GM18520 (cell line): Measurements from ENCODE around the gene MAPRE2.

Experiments
- ATAC-seq: cut with Tn5 transposase; IDR thresholded peaks from one replicate; pipeline ENCODE4 v1.9.1; 2021; ENCODE audit not compliant: unreplicated experiment

Gene MAPRE2

DNA sequence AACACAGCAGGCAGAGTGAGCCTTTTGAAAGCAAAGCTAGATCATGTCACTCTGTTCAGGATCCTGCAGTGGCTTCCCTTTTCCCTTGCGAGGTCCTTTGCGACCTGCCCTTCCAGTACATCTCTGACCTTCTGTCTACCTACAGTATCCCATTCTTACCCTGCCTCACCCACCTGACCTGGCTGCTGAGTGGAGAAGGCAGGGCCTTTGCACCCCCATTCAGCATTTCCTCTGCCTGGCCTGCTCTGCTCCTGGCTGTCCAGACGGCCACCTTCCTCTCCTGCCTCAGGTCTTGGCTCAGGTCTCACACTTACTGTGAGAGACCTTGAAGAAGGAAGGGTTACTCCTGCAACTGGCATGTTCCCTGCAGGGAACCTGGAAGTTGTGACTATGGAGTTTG, 77.4 kb downstream of the MAPRE2 start:
- no peak for ATAC-seq

DNA sequence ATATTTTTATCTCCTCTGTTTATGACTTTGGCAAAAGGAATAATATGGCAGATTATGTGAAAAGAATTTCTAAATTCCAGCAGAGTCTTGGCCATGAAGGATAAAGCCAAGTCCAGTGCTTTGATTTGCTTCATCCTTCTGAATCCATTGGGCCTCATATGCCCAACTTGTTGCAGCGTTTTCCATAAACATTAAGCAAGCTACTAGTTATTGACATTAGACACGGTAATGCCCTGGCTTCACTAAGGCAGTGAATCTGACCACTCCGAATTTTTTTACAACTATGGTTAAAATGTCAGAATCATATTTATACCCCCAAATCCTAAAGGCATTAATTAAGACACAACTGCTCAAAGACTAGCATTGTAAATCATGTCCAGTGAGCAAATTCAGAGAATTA, 79.8 kb downstream of the MAPRE2 start:
- no peak for ATAC-seq

DNA sequence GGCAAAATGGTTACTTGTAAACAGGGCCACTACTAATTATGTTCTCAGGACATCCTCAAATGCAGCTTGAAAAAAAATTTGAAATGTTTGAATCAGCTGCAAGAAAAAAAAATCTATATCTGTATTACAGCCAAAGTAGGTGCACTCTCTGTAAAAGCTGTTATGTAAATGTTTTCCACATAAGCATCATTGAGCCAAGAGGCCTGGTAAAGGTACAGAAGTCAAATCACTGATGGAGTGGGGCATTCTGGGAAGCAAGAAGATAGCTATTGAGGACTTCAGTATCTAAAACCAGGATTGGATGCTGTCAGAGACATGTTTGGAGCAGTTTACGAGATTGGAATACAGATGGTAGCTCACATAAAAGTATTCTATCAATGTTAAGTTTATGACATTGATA, 80.3 kb downstream of the MAPRE2 start:
- no peak for ATAC-seq

DNA sequence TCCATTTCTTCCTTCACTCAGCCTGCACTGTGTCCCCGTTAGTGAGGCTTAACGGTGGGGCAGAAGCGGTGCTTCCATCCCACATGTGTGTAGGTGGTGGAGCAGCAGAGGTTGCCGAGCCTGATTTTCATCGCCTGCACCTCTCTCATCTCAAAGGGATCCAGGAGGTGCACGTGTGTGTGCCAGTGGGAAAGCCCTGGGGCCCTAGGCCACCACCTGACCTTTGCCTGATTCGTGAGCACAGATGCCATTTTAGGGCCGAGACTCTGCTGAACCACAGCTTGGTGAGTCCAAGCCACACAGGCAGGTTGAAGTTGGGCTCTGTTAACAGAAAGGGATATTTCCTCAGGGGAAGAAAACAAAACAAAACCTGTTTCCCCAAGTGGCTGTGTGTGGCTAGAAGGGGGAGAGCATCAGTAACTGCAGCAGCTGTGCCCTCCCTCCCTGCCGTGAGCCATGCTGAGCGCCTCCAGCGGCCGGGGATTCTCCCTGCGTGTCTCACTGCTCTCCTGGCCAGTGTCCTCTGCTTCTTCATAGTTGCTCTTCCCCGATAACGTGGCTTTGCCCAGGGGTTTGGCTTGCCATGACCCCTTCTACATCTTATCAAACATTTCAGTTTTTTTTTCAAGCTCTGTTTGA, 81.5 kb downstream of the MAPRE2 start:
- ATAC-seq = no peak

DNA sequence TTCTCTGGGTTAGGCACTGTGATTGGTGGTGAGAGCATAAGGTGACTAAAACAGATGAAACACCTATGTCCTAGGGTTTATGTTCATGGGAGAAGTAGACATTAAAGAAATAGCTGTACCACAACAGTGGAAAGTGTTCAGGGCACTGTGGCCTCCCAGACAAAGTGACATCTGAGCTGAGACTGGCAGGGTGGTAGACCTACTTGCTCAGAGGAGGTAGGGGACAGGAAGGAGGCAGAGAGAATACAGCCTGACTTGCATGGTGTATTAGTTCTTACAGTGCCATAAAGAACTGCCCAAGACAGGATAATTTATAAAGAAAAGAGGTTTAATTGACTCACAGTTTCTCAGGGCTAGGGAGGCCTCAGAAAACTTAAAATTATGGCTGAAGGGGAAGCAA, 82.6 kb downstream of the MAPRE2 start:
- no peak for ATAC-seq

DNA sequence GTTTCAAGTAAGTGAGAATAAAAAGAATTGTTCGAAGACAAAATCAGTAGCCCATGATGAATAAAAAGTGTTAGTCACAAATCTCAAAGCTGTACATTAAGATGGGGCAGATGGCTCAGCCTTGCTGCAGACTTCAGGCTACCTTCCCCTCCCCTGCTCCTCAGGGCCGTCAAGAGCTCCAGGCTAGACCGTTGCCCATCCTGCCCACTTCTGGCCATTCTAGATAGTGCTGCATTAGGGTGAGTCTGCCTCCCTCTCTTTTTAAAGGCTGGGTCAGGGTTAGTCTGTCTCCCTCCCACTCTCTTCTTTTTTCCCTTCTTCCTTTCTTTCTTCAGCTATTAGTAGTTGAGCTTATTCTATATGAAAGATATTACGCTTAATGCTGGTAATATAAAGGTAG, 86.0 kb downstream of the MAPRE2 start:
- ATAC-seq = no peak

DNA sequence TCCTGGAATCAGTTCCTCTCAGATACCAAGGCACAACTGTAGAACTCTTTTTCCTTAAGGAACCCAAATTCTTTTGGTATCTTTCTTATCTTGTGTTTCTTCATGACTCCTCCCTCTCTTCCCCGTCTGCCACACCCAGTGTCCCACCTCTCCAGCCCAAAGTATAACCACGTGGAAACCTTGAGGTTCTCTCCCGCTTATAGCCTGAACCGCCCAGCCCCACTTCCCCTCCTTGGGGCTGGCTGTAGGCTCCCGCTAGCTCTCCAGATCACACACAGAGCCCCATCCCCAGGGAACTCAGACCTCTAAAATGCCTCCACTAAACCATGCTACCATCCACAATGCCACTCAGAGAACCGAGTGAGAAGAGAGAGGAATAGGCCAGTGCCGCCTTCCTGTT, 87.5 kb downstream of the MAPRE2 start:
- no peak for ATAC-seq

DNA sequence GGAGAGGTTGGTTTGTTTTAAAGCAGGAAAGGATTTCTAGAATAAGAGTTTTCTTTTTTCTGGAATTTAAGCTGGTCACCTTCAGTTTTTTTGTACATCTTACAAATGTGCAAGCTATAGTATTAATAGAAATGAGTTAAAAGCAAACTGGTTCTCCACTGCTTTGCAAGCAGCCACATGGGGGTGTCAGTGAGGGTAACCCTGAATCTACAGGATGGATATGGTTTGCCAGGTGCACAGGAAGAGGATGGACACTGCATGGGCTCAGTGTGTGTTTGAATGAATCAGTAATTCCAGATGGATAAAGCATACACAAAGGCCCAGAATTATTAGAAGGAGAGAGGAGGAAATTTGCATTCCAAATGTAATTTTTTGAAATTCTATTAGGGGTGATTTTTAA, 89.0 kb downstream of the MAPRE2 start:
- no peak for ATAC-seq

DNA sequence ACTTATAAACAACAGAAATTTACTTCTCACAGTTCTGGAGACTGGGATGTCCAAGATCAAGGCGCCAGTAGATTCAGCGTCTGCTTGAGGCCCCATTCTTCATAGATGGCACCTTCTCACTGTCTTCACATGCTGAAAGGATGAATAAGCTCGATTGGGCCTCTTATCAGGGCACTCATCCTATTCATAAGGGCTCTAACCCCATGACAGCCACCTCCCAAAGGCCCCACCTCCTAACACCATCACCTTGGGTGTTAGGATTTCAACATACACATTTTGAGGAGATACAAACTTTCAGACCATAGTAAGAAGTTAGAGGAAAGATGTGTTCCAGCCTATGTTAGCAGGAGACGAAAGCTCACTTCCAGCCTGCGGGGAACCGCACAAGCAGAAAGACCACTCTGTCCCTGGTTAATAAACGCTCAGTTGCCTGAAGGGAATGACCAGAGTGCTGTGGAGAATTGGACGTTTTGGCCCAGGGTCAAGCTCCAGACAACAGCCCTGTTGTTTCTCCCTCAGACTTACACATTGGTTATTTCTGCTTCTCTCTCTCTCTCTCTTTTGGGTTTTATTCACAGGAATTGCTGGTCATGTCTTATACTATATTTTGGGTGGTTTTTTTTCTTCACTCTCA, 90.3 kb downstream of the MAPRE2 start:
- no peak for ATAC-seq

DNA sequence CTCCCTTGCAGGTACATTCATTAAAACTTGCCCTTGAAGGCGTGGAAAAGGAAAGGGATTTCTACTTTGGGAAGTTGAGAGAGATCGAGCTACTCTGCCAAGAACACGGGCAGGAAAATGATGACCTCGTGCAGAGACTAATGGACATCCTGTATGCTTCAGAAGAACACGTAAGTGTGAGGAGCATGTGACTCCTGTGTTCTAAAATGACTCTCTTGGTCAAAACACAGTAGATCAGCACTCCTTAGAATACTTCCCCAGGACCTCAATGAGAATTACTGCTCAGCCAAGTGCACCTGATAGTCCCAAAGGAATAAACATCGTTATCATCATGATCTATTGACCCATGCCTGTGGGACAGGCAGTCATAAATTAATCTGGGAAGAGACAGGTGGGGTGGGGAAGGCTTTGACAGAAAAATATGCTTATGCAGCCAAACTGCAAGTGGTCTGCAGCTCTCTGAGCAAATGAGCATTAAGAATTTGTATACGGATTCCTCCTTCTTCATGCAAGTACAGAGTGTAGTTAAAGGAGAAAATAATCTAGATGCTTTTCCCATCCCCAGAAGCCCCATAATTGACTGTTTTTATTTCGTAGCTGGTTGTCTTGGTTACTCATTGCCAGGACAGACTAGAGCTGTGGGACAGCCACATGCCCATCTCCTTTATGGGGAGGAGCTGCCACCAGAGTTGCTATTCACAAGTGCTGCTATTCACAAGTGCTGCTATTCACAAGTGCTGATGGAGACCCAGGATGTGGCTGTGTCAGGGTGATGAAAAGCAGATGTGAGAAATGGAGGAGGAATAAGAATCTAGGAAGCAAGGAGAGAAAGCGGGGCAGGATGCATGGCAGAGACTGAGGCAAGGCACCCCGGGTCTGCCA, 91.0 kb downstream of the MAPRE2 start:
- ATAC-seq = no peak

DNA sequence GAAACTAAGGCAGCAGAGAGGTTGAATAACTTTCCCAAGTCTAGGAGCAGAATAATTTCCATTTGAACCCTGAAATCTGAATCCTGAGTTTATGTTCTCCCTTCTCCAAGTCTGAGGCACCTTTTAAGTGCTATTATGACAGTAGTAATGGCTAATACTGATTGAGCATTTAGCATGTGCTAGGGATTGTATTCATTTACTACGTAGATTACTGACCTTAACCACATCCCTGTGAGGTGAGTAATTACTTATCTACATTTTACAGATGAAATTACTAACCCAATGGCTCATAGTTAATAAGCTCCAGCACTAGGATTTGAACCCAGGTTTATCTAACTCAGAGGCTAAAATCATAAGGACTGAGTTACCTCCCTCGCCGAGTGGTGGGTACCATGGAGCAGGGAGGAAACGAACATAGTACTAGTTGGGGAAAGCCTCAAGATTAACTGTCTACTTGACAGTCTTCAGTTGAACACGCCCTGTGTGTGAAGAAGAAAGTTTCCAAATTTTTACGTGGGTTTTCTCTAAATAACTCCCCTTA, 93.0 kb downstream of the MAPRE2 start:
- ATAC-seq = no peak

DNA sequence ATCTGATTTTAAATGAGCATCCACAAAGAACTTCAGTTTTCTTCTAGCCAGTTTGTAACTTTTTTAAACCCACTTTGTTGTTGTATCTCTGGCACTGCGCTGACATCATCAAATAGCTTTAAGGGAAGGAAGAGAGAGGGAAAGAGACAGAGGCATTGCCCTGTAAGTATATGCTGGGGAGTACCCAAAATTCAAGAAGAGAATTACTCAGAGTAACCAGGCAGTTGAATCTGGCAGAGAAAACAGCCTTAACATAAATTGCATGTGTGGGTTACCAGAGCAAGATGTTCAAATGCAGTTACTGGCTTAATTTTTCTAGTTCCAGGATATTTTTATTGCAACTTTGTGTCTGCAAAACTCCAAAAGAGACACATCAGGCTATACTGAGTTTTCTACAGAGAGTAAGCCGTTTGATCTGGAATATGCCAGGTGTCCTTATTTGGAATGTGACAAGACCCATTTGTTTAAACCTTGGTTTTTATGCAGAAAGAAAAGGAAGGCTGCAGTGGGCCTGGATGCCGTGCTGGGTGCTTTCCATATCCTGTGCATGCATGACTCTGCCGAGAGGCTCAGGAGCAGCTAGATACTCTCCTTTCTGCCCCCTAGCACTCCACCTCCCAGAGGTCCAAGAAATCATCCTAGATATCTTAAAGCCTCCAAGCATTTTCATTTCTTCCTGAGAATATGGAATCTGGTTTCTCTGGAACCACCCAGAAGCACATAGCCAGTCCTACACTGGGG, 93.7 kb downstream of the MAPRE2 start:
- ATAC-seq = no peak

DNA sequence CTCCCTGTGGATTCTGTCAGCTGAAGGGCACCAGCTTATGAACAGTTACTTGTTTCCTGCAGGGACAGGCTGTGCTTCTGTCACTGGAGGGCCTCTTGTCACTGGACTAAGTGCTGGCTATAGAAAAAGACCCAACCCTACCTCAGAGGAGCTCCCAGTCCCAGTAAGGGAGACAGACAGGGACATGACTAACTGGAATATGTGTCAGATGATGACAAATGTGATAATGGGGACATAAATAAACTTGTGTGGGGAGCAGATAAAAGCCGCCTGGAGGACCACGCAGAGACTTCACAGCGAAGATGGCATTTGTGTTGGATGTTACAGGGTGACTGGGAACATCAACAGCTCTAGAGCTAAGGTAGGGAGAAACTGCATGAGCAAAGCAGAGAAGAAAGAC, 95.0 kb downstream of the MAPRE2 start:
- ATAC-seq = no peak

DNA sequence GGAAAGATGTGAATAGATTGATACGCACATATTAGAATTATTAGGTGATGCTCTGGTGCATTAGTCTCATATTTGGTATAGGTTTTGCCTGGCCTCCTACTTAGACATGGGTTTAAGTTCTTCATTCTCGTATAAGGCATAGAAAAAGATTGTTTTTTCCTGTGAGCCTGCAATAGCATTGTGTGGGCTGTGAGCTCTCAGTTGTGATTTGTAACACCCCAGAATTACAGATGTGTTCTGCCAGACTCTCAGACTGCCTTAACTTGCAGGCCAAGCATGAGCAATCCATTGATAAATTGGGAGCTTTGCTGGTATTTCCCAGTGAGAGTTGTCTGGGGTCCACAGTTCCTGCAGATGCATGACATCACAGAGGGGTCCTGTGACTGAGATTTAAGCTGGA, 95.7 kb downstream of the MAPRE2 start:
- ATAC-seq = no peak

DNA sequence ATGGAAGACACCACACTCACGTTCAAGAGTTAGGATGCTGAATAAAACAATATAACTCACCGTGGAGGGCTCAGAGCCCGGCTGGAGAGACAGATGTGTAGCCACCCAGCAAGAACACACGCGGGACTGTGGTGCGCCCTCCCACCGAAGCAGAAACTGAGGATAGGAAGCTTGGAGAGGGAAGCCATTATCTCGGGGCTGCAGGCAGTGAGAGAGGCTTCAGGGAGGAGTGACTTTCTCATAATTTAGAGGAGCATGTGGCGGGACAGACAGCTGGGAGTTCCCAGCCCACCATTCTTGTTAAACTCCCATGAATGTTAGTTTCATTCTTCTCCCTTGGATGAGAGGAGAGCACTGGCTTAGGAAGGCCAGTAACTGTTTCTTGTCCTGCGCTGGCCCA, 96.4 kb downstream of the MAPRE2 start:
- no peak for ATAC-seq

DNA sequence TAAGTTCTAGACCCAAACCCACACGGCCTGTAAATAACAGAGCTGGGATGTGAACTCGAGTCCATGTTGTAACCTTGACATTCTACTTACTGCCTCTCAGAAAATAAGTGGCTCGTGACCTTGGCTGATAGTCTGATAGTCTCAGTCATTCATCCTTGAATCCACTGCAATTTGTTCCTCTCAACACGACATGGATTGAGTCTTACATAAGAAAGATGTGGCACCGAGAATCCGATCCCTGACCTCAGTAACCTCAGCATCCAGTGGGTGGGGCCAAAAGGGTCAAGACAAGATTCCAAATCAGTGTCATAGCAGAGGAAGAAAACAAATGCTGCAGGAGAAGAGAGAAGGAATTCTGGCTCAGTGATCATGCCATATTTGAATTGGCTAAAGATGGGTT, 97.6 kb downstream of the MAPRE2 start:
- no peak for ATAC-seq

DNA sequence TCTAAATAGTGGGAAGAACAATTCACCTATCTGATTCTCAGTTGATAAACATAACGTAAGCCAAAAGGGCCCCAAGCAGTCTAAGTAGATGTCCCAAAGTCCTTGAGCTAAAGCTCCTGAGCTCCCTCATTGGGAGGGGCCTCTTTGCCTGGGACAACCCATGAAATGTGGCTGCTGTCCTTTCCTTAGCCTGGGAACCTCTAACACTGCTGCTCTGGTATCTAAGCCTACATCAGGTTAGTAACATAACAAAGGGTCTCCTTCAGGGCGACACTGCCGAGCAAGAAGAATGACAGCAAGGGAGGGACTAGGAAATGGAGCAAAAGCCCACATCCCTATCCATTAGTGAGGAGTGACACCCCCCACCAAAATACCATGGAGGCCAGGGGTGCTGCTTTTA, 98.3 kb downstream of the MAPRE2 start:
- ATAC-seq = no peak

DNA sequence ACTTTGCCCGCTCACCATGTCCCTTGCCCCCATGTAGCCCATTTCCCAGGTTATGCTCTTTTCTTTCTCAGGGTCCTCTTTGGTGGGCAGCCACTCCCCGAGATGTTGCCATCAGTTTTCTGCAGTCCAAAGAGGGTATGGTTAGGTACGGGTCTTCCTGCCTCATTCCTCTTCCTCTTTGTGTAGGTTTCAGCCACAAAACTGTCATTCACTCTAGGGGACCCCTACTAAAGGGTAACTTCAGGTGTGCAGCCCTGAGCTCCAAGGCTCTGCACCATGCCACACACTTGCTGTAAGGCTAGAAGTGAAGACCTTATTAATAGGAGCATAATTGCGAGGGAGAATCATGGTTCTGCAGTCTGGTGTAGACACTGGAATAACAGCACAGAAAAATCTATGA, 99.9 kb downstream of the MAPRE2 start:
- no peak for ATAC-seq

DNA sequence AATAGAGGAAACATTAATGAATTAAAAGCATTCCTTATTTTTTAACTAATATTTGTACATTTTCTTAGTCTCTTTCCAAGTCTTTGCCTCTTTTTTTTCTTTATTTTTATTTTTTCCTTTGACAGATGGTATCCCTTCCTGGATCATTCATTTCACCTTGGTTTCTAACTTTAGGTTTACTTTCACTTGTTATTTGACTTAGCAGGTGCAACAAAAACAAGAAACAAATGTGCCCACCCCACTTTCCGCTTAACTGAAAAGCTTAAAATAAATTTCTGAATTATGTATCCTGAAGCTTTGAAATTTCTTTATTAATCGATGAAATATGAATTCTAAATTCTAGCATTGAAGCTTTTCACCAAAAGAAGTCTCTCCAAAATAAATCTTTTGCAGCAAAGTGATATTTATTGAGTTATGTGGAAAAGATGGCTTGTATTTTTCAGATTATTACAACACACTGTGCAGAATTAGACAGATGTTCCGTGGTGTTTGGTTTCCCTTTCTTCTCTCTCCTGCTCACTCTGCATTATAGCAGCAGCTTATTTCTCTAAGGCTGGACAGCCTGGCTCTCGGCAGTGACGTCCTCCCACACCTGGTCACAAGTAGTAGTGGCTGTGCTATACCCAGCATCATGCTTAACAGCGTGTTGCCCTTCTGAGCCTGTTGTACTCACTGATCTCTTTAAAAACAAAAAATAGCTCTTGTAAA, 100.5 kb downstream of the MAPRE2 start:
- ATAC-seq = no peak

DNA sequence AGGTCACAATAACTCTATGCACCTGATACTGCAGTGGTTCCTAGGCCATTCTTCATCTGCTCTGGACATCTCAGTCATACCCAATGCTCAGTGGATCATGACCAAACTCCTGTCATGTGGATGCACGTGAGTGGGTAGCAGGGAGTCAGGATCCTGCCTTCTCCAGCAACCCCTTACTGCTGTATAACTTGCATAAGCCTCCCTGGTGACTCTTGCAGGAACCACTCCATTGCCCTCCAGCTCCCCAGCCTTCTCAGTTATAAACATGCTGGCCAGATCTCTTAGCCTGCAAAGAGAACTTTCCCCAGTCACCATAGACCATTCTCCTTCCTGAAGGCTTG, 101.0 kb downstream of the MAPRE2 start:
- no peak for ATAC-seq
